PC-9 (cell line): ENCODE measurements around the gene NFIA. TPM values are rescaled to one million over a fixed set of nuclear protein-coding genes. Genes with fewer than 3 reads are reported as not detected.

Experiments used
- BruUV-seq: library from RNA; stranded (reverse); fragments of 400-500 nt; replicated peaks from 2 replicates; lab custom pipeline; 2021; lab: Mats Ljungman, UMichigan
- CTCF ChIA-PET: fragments of 300-600 bp; sonication (Branson Sonifier 250); formaldehyde crosslinking; loops from one replicate; lab custom pipeline; 2022; ENCODE audit warnings: antibody characterized with exemption; lab: Charles Lee
- POLR2A ChIA-PET: fragments of 300-600 bp; sonication (Branson Sonifier 250); formaldehyde crosslinking; loops from one replicate; lab custom pipeline; 2022; ENCODE audit warnings: antibody characterized with exemption; ENCODE audit not compliant: unreplicated experiment; lab: Charles Lee
- DNase-seq, 2 experiments: peaks; one replicate each; pipeline versions ENCODE4 v3.0.0 to v3.0.0-alpha.2; 2015 to 2022; ENCODE audit warnings: mixed read lengths in 1 of 2
- H2AFZ ChIP-seq: fragments of 200-600 bp; sonication (generic); 2 replicates; pipeline ENCODE4 v1.8.1; 2017; ENCODE audit warnings: antibody characterized with exemption
- H3F3A ChIP-seq: fragments of 200-600 bp; sonication (generic); 2 replicates; pipeline ENCODE4 v1.8.1; 2017; ENCODE audit warnings: antibody characterized with exemption, mild to moderate bottlenecking, low read depth; ENCODE audit not compliant: insufficient read depth
- H3K27ac ChIP-seq: fragments of 200-600 bp; sonication (generic); 2 replicates; pipeline ENCODE4 v1.6.1; 2016; ENCODE audit warnings: mixed run types
- H3K27me3 ChIP-seq: fragments of 200-600 bp; sonication (generic); 2 replicates; pipeline ENCODE4 v1.6.1; 2016; ENCODE audit warnings: low read depth, mixed run types; ENCODE audit not compliant: insufficient read depth
- H3K36me3 ChIP-seq: fragments of 200-600 bp; sonication (generic); 2 replicates; pipeline ENCODE4 v1.6.1; 2016; ENCODE audit warnings: low read depth, mixed run types
- H3K4me1 ChIP-seq: fragments of 200-600 bp; sonication (generic); replicated peaks from 2 replicates; pipeline ENCODE4 v1.6.1; 2016; ENCODE audit warnings: mixed run types; ENCODE audit not compliant: insufficient read depth
- H3K4me2 ChIP-seq: fragments of 200-600 bp; sonication (generic); 2 replicates; pipeline ENCODE4 v1.6.1; 2017; ENCODE audit warnings: mixed run types
- H3K4me3 ChIP-seq: fragments of 200-600 bp; sonication (generic); 2 replicates; pipeline ENCODE4 v1.6.1; 2016; ENCODE audit warnings: mixed run types
- H3K79me2 ChIP-seq: fragments of 200-600 bp; sonication (generic); 2 replicates; pipeline ENCODE4 v1.6.1; 2017; ENCODE audit warnings: low read depth, mixed run types
- H3K9me2 ChIP-seq: fragments of 200-600 bp; sonication (generic); 2 replicates; pipeline ENCODE4 v1.8.1; 2017; ENCODE audit warnings: mild to moderate bottlenecking; ENCODE audit not compliant: insufficient read depth
- H3K9me3 ChIP-seq: fragments of 200-600 bp; sonication (generic); 2 replicates; pipeline ENCODE4 v1.8.1; 2016; ENCODE audit warnings: low read depth; ENCODE audit not compliant: insufficient read depth
- H4K20me1 ChIP-seq: fragments of 200-600 bp; sonication (generic); 2 replicates; pipeline ENCODE4 v1.8.1; 2017; ENCODE audit not compliant: insufficient read depth
- CTCF ChIP-seq: fragments of 200-600 bp; sonication (generic); conservative IDR thresholded peaks from 2 replicates; pipeline ENCODE4 v1.6.1; 2017; ENCODE audit warnings: mixed run types, antibody characterized with exemption, mild to moderate bottlenecking, moderate library complexity
- EZH2 ChIP-seq: fragments of 200-600 bp; sonication (generic); IDR thresholded peaks from 2 replicates; pipeline ENCODE4 v1.8.0; 2017; ENCODE audit warnings: antibody characterized with exemption, low read depth
- intact Hi-C: fragments of 100-400 bp; cut with micrococcal nuclease; formaldehyde crosslinking; loops from one replicate; pipeline ENCODE4 v1.10.0; 2022; ENCODE audit not compliant: unreplicated experiment
- total RNA-seq: library from RNA; stranded (reverse); gene quantifications from 2 replicates; pipeline ENCODE4 v1.2.3, GENCODE V29; 2021

Gene NFIA
- total RNA-seq, 1 experiment from 2014 or later = 26.7 TPM

- H3K27ac ChIP-seq = no peak overlapping the region
- no peaks in the 10 kb centered on the region for H3F3A ChIP-seq
- no peaks in the 10 kb centered on the region for H3K27me3 ChIP-seq
- H2AFZ ChIP-seq = no peak overlapping the region
- TF ChIP-seq EZH2 (no peak), CTCF (no peak)
- H3K9me2 ChIP-seq = no peaks in the 10 kb centered on the region
- DNase-seq = no peak
- H3K4me3 ChIP-seq = no peak overlapping the region
- no TSS peak for BruUV-seq
- H3K4me1 ChIP-seq = no peaks in the 10 kb centered on the region
- H3K9me3 ChIP-seq = no peaks in the 10 kb centered on the region
- H3K4me2 ChIP-seq = no peak overlapping the region
- intact Hi-C loops = no loop called here
- CTCF ChIA-PET = no interaction called here
- no peaks in the 10 kb centered on the region for H3K36me3 ChIP-seq
- POLR2A ChIA-PET = no interaction called here
- H4K20me1 ChIP-seq = no peaks in the 10 kb centered on the region
- H3K79me2 ChIP-seq = no peaks in the 10 kb centered on the region
Measured at GRCh38 chr1:61399199-61399598, 316.8 kb downstream of the NFIA start.

GRCh38 chr1:61400131-61400770 lies 317.9 kb downstream of the NFIA start:
- H3K79me2 ChIP-seq = no peaks in the 10 kb centered on the region
- H3K4me3 ChIP-seq = no peak overlapping the region
- no peak overlapping the region for H3K27ac ChIP-seq
- no peak for DNase-seq
- no peak overlapping the region for H2AFZ ChIP-seq
- H3K27me3 ChIP-seq = no peaks in the 10 kb centered on the region
- no peaks in the 10 kb centered on the region for H3K9me3 ChIP-seq
- ChIA-PET POLR2A (no interaction called here), CTCF (no interaction called here)
- H3F3A ChIP-seq = no peaks in the 10 kb centered on the region
- no peaks in the 10 kb centered on the region for H3K36me3 ChIP-seq
- intact Hi-C loops = no loop called here
- no peaks in the 10 kb centered on the region for H3K9me2 ChIP-seq
- H3K4me2 ChIP-seq = no peak overlapping the region
- H4K20me1 ChIP-seq = no peaks in the 10 kb centered on the region
- BruUV-seq = no TSS peak
- no peaks in the 10 kb centered on the region for H3K4me1 ChIP-seq
- TF ChIP-seq EZH2 (no peak), CTCF (no peak)

- BruUV-seq = no TSS peak
- H3K9me2 ChIP-seq = no peaks in the 10 kb centered on the region
Measured at GRCh38 chr1:61400997-61401396, 318.6 kb downstream of the NFIA start.

More at GRCh38 chr1:61400997-61401396, 318.6 kb downstream of the NFIA start:
- no peak for DNase-seq
- H3K27ac ChIP-seq = no peak overlapping the region
- ChIA-PET CTCF (no interaction called here), POLR2A (no interaction called here)
- H3K4me1 ChIP-seq = no peaks in the 10 kb centered on the region
- intact Hi-C loops = no loop called here
- H4K20me1 ChIP-seq = no peaks in the 10 kb centered on the region
- no peaks in the 10 kb centered on the region for H3K36me3 ChIP-seq
- no peaks in the 10 kb centered on the region for H3K79me2 ChIP-seq
- H3K4me3 ChIP-seq = no peak overlapping the region
- no peak for TF ChIP-seq EZH2
- TF ChIP-seq CTCF = no peak
- H3K4me2 ChIP-seq = no peak overlapping the region
- no peak overlapping the region for H2AFZ ChIP-seq
- no peaks in the 10 kb centered on the region for H3K9me3 ChIP-seq
- no peaks in the 10 kb centered on the region for H3F3A ChIP-seq
- no peaks in the 10 kb centered on the region for H3K27me3 ChIP-seq
